ENCODE data around the gene PANK1. TPM values are rescaled to one million over a fixed set of nuclear protein-coding genes. Genes with fewer than 3 reads are reported as not detected.

The PANK1 gene
- total and polyA plus RNA-seq, 9 of the 15 experiments (the other 6 are each of a cell fraction or from before 2014, with no cell fraction given): 1.7 to 10.7 (median 6.5) TPM

GRCh38 chr10:89591796-89592271 lies 53.2 kb downstream of the PANK1 start:
- Histone ChIP-seq H3K36me3 (ENCODE audit: control insufficient read depth, insufficient read depth, low read length) (peaks cover 19% of the 10 kb centered on the region; the same call in 2 of the 3 replicates), H3K4me1 (replicated peaks in 1 of 2; ENCODE audit: control insufficient read depth in 2 of 2, insufficient read depth in 2 of 2, low read length in 2 of 2) (no peaks in the 10 kb centered on the region), H3K27me3 (ENCODE audit: control insufficient read depth in 2 of 2, insufficient read depth in 2 of 2, low read length in 2 of 2) (no peaks in the 10 kb centered on the region), H3K4me2 (ENCODE audit: insufficient read depth, low read length) (no peak overlapping the region), H3K9me1 (ENCODE audit: control insufficient read depth, insufficient read depth, low read length) (no peaks in the 10 kb centered on the region), H3K9ac (ENCODE audit: insufficient read depth in 1 of 2, low read depth in 2 of 2, low read length in 2 of 2) (no peak overlapping the region), H3K79me2 (ENCODE audit: control insufficient read depth, insufficient read depth, low read length) (no peaks in the 10 kb centered on the region), H4K20me1 (replicated peaks; ENCODE audit: control insufficient read depth, insufficient read depth, low read length) (no peaks in the 10 kb centered on the region), H3K4me3 (no peak overlapping the region), H3K9me3 (replicated peaks; ENCODE audit: control insufficient read depth, insufficient read depth, low read depth, low read length) (no peaks in the 10 kb centered on the region), H2AFZ (ENCODE audit: low read depth, low read length) (no peak overlapping the region), H3K27ac (ENCODE audit: extremely low read depth, low read depth, low read length) (no peak overlapping the region)
- in situ Hi-C loops (cut with MboI) (no loop called here), intact Hi-C loops (cut with micrococcal nuclease) (no loop called here)
- POLR2A ChIA-PET: no interaction called here
- ATAC-seq: no peak
- CTCF ChIA-PET (ENCODE audit: low intra/inter-chr PET ratio): no interaction called here
- WGBS (ENCODE audit: insufficient coverage, low coverage, missing lambda C conversion rate): 91% methylated on average over 3 of the region's 3 CpGs
- BruUV-seq (replicated peaks): no TSS peak
- no peak for DNase-seq (ENCODE audit: extremely low read depth in 1 of 4, low spot score in 3 of 4)
- no peak for FAIRE-seq
- no peak for TF ChIP-seq ELF1 (tag; IDR thresholded peaks at IDR 0.05)
- no peak for TF ChIP-seq ARHGAP35 (IDR thresholded peaks at IDR 0.05; ENCODE audit: partially characterized antibody)
- TF ChIP-seq GTF2A2 (tag; IDR thresholded peaks at IDR 0.05): no peak
- TF ChIP-seq ETS1 (conservative IDR thresholded peaks at IDR 0.05; ENCODE audit: control insufficient read depth, low read depth, low read length): no peak
- TF ChIP-seq ZEB2 (IDR thresholded peaks at IDR 0.05): no peak
- no peak for TF ChIP-seq MTA2 (IDR thresholded peaks at IDR 0.05; ENCODE audit: low read depth)
- no peak for TF ChIP-seq ZNF609 (CRISPR knock-in tag; IDR thresholded peaks at IDR 0.05; ENCODE audit: borderline replicate concordance)
- no peak for TF ChIP-seq ZNF3 (CRISPR knock-in tag; IDR thresholded peaks at IDR 0.05)
- no peak for TF ChIP-seq ATF6 (CRISPR knock-in tag; IDR thresholded peaks at IDR 0.05)
- no peak for TF ChIP-seq STAT5A (IDR thresholded peaks at IDR 0.05; ENCODE audit: borderline replicate concordance, low read length)
- no peak for TF ChIP-seq TAF9B (IDR thresholded peaks at IDR 0.05; ENCODE audit: partially characterized antibody)
- TF ChIP-seq BHLHE40 (IDR thresholded peaks at IDR 0.05; ENCODE audit: low read length): no peak
- TF ChIP-seq MAFK (IDR thresholded peaks at IDR 0.05; ENCODE audit: low read length): no peak
- TF ChIP-seq ZNF436 (CRISPR knock-in tag; IDR thresholded peaks at IDR 0.05): no peak
